HL-60/S4 treated with phorbol 12-myristate 13-acetate at 8.2 ng/mL for 4 days and 3 days (cell line): ENCODE results near the gene ZBP1.
"Not testable (repeated sequence)": the region's sequence is repeated elsewhere in the genome, so short reads cannot be mapped to it uniquely, and the experiment has no call there.

ENCODE experiments used
- in situ Hi-C: fragments of 300-500 bp; cut with MboI; formaldehyde crosslinking; loops from 2 replicates; pipeline ENCODE4 v1.15.0; 2022; ENCODE audit warnings: low sequenced_read_pairs

The ZBP1 gene

DNA sequence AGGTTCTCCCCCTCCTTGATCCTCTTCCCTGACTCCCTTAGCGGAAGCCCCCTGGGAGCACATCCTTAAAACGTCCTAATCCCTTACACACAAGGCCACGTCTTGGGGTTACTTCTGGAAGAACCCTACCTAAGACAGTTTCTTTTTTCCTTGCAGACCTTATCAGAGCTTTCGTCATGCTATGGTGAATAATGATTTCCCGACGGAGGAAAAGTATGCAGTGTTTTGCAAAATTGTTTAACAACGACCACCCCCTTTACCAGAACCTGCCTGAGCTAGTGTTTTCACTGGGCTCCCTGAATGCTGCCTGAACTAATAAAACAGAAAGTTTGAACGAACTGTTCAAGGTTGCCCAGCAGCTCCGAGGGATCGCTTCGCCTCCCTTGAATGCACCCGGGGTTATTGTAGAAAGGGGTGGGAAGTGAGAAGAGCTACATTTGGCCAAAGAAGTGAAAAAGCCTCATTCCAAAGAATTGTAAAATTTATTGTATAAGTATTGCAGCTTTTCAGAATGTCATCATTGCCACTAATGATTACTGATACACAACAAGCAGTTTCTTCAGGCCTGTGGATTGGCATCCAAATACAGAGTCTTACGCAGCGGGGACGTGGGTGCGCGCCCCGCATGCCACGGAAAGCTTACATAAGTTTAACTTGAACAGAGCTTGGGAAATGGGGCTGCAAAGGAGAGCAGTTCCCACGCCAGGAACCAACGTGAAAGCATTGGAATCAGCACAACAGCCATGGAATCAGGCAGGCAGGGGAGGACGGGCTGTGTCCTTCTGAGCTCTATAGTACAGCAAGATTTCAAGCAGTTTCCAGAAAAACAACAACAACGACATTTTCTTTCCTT is 27.9 kb upstream of the ZBP1 start:
- in situ Hi-C loops, result no loop called here

DNA sequence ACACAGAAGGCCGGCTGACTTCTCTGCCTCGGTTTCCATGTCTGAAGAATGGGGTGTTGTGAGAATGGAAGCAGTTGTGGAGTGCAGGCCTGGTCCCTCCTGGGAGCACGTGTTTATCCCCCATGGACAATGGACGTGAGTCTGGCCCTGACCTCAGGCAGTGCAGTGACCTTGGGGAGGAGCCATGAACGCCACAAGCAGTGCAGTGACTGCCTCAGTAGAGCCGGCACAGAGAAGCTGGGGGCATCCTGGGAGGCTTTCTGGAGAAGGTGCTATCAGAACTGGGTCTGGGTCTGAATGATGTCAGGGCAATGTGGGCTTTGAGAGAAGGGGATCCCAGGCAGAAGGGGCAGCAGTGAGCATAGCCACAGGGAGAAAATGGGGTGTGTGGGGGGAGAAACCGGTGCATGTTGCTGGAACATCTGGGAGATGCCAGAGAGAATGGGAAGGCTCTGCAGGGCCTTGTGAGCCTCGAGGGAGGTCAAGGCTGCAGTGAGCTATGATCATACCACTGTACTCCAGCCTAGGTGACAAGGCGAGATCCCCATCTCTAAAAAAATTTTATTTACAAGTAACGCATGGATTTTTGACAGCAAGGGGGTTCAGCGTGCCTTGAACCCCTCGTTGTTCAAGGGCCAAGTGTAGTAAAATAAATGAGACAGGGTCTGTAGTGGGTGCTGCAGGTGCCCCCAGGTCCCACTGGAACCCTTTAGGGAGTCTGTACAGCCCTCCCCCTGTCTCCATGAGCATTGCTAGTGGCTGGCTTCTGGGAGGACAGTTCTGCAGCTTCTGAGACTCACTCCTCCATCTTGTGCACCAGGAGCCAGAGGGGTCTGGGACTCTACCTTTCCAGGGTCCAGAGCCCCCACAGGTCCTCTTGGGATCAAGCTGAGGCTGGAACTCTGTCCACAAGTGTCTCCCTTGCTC is 27.0 kb upstream of the ZBP1 start:
- in situ Hi-C loops, result no loop called here

DNA sequence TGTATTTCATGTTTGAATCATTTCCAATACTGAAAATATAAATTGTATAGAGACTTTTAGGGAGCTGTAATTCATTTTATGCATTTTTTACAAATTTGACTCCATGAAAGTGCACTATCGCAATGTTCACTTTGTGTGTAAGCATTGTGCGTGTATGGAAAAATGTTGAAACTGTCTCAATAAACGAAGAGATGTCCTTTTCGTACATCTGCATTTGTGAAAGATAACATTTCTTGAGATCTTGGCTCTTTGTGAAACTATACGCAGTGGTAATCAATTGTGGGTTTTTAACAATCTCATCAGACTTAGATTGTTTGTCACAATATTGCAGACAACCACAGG is 18.6 kb upstream of the ZBP1 start:
- in situ Hi-C loops, result no loop called here

DNA sequence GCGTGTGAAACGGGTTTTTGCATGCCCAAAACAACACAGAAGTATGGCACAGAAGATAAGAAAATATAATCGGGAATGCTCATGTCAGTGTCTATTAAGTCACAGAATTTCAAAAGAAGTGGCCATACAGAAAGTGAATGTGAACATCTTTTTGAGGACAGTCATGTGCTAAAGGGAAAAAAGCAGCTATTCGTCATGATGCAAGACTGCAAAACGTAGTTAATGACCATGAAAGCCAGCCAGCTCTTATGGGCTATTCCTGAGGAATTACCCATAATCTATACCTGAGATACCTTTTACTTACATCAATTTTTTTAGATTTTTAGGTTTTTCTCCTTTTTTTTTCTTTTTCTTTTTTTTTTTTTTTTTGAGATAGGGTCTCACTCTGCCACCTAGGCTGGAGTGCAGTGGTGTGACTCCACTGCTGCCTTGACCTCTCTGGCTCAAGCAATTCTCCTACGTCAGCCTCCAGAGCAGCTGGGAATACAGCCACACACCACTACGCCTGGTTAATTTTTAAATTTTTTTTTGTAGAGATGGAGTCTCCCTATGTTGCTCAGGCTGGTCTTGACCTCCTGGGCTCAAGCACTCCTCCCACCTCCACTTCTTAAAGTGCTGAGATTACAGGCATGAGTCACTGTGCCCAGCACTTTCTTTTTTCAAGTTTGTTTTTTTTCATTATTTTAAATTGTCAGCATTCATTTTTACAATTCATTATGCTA is 18.1 kb upstream of the ZBP1 start:
- in situ Hi-C loops, result no loop called here

DNA sequence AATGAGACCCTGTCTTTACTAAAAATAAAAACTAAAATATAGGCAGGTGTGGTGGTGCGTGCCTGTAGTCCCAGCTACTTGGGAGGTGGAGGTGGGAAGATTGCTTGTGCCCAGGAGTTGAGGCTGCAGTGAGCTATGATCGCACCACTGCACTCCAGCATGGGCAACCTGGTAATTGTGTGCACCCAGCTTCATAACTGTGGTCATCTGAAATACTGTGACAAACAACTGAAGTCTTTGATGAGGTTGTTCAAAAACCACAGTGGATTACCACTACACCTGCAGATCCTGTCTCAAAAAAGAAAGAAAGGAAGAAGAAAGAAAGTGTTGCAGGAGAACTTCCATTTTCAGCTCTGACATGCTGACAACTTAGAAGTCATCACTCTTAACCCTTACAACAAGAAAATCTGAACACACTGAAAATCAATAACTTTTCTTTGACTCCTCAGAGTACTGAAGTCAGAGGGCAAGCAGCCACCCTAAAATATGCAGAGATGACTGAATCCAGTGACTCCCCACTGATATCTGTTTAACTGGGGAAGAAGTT is 13.8 kb upstream of the ZBP1 start:
- in situ Hi-C loops, result no loop called here

DNA sequence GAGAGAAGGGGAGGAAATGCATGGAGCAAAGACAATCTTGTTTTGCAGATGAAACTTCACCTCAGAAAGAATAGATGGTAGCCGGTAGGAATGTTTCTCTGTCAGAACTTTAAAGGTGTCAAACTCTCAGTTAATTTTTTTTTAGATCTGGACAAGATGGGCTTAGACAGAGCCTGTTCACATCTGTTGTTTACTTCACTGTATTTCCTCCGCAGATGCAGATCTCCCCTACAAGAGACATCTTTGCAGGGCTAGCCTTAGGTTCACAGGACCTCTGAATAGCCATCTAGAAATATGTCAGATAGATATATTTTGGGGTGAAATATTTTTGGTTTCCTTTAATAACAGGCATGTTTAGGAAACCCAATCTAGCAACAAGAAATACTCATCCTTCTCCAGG is 12.1 kb upstream of the ZBP1 start:
- in situ Hi-C loops, result no loop called here

DNA sequence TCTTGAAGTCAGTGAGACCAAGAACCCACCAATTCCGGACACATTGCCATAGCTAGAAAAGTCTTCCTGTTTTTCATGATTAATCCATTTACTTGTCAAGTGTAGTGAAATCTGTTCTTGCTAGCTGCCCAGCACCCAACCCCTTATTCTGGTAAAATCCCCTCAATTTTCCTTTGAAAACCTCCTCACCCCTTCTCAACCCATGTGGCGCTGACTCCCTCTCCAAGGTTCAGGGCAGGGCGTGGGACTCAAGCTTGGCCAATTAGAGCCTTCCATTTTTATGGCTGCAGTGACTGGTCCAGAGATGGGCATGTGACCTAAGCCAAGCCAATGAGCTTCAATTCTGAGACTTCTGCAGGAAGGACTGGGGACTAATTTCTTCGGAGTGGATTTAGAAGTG is 9.8 kb upstream of the ZBP1 start:
- in situ Hi-C loops, result no loop called here

DNA sequence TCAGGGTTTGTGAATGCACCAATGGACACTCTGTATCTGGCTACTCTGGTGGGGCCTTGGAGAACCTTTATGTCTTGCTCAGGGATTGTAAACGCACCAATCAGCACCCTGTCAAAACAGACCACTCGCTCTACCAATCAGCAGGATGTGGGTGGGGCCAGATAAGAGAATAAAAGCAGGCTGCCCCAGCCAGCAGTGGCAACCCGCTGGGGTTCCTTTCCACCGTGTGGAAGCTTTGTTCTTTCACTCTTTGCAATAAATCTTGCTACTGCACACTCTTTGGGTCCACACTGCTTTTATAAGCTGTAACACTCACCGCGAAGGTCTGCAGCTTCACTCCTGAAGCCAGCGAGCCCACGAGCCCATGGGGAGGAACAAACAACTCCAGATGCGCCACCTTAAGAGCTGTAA is 9.3 kb upstream of the ZBP1 start:
- in situ Hi-C loops, result not testable (repeated sequence)

DNA sequence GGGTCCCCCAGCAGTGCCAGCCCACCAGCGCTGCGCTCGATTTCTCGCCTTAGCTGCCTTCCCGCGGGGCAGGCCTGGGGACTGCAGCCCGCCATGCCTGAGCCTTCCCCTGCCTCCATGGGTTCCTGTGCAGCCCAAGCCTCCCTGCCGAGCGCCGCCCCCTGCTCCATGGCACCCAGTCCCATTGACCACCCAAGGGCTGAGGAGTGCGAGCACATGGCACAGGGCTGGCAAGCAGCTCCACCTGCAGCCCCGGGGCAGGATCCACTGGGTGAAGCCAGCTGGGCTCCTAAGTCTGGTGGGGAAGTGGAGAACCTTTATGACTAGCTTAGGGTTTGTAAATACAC is 8.7 kb upstream of the ZBP1 start:
- in situ Hi-C loops, result not testable (repeated sequence)

DNA sequence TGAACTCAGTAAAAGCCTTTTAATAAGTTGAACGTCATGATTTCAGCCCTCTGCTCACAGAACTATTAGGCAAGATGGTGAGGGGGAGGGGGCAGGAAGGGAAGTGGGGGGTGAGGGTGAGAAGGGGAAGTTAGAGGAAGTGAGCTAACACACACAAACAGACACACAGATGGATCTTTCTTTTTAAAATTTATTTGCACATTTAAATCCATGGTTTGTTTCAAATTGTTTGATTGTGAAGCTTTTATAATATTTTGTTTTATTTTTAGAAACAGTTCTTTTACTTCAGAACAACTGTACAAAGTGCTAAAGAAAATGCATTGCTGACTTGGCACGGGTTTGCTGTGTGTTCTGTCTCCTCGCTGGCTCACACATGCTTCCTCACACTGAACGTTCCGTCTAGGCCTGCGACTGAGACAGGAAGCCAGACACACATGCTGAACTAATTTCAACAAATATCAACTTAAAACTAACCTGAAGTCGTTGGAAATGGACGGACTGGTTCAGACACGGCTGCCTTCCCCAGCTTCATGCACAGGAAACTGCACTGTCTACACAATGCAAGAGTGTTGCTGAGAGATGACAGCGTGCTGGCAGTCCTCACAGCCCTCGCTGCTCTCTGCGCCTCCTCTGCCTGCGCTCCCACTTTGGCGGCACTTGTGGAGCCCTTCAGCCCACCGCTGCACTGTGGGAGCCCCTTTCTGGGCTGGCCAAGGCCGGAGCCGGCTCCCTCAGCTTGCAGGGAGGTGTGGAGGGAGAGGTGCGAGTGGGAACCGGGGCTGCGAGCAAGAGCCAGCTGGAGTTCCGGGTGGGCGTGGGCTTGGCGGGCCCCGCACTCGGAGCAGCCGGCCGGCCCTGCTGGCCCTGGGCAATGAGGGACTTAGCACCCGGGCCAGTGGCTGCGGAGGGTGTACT is 8.1 kb upstream of the ZBP1 start:
- in situ Hi-C loops, result no loop called here

DNA sequence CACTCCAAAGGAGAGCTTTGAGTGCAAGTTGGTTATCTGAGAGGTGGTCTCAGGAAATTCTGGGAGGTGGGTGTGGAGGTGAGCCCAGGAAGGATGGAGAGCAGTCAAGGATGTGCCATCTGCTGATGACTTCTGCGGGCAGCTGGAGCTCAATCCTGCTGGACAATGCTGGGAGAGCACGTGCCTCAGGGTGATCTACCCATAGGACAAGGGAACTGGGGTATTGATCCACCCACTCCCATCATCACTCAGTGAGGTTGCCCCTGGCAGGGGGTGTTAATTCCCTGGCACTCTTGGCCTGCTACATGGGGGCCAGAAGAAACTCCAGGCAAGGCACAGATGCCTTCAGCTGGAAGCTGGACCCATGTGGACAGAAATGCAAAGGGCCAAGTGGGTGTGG is 7.1 kb upstream of the ZBP1 start:
- in situ Hi-C loops, result no loop called here

DNA sequence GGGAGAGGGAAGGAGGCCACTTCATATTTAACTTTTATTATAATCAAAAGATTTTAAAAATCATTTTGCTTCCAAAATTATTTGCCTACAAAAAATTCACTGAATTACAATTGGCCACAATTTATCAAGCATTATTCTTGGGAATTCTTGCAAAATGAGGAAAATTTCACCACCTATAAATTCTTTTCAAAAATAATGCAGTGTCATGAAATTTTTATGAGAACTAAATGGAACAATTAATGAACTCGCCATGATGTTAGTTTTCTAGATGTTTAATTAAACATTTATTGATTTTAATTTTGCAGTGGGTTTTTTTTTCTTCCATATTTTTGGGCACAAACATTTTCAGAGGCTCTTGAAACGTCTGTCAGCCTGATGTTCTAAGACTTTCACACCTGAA is 5.8 kb upstream of the ZBP1 start:
- in situ Hi-C loops, result no loop called here

DNA sequence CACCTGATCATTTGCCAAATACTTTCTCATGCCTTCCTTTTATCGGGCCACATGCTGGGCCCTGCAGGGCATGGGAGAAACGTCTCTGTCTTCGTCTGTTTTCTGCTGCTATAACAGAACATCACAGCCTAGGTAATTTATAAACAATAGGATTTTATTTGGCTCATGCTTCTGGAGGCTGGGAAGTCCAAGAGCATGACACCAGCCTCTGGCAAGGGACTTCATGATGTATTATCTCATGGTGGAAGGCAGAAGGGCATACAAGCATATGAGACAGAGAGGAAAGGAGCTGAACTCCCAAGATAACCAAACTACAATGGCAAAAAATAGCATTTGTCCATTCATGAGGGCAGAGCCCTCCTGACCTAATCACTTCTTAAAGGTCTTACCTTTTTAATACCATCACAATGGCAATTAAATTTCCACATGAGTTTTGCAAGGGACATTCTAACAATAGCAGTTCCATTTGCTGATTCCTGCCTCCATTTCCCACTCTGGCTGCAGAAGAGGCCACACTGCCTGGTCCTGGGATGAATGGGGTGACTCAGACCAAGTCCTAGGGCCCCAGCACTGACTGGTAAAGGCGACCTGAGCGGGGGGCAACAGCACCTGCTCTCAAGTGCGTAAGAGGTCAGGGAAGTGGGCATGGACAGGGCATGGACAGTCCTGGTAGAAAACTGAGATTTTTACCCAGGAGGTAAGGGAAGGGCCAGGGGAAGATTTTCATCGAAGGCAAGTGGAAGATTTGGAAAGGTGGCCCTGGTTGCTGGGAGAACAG is 5.1 kb upstream of the ZBP1 start:
- in situ Hi-C loops, result no loop called here

DNA sequence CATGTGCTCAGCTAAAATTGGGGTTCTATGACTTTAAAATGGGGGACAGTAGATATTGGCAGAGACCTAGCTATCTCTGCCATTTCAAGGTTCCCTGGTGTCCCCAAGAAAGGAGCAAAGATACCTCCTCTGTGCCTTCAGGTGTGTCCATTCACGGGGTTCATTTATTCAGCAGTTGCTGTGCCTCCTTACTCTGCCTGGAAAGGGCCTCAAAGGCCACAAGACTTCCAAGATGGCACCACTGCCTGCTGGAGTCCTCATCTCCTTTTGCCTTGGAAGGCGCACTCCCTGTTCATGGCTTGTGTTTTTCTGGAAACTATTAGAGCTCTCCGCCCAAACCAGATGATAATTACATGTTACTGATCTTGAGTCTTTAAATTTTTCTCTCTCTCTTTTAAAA is 3.9 kb upstream of the ZBP1 start:
- in situ Hi-C loops, result no loop called here

DNA sequence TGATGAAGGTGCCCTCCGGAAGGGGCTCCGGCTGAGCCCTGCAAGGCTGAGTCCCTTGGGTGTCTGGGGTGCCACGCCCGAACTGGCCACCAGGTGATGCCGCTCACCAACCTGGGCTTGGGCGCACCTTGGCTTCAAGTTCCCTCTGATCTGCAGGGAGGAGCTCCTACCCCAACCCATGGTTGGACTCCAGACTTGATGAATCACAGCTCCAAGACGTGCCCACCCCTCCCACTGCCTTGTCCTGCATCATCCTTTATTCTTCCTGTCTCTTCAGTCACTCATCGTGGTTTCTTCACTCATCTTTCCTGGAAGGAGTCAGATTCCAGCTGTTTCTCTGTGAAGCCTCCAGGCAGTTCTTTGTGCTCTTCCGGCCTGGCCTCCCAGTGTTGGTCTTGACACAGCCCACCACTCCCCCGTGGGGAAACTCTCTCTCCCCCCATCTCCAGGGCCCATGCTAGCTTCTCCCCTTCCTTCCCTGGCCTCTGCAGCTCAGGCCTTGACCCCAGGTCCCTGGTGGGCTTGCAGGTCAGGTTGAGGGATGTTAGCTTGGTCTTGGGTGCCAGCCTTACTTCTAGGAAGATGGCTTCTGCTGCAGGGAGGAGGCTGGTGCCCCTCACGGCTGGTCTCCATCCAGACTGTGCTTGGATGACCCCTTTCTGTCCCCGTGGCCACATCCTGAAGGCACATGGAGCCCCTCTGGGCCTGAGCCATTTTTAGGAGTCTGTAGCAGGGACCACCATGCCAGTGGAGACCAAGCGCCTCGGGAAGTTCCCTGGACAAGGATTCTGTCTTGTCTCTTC is 2.6 kb upstream of the ZBP1 start:
- in situ Hi-C loops, result no loop called here

DNA sequence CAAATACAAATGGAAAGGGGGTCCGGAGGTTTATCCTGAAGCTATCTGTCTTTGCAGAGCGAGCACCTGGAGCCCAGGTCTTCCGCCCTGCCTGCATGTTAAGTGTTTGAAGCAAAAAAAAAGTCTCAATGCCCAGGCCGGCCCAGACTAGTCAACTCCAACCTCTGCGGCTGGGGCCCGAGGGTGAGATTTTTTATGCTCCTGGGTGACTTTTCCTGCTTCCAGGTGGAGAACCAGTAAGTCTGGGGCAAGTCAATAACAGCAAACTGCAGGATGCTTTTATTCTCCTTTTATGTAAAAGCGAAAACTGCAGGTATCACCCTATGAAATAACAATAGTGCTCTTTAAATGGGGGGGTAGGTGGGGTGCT is 2.0 kb upstream of the ZBP1 start:
- in situ Hi-C loops, result no loop called here

DNA sequence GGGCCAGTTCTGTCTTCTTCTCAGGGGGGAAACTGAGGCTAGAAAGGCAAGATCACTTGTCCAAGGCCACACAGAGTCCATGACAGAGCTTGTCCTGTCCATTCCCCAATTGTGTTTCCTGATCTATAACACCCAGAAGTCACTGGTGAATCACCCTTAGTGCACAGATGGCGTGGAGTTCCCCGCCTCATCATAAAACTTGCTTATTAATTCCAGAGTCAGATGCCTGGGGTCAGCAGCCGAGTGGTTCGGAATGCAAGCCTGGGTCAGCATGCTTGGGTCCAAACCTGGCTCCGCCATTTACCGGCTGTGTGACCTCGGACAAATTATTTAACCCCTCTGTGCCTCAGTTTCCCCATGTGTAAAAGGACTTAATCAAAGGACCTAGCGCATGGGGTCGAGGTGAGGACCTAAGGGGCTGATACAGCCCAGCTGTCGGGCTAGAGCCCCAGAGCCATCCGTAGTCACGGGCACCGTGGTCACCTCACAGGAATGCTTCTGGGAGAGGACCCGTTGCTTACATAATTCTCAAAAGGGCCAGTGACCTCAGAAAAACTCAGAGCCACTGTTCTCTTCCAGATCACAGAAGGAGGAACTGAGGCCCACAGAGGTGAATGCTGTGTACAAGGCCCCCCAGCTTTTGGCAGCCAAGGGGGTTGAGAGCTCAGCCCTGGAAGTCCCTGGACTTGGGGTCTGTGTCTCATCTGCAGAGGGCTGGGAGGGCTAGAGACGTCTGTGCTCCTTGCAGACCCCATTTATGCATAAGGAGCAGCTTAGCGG is 1.4 kb upstream of the ZBP1 start:
- in situ Hi-C loops, result no loop called here

DNA sequence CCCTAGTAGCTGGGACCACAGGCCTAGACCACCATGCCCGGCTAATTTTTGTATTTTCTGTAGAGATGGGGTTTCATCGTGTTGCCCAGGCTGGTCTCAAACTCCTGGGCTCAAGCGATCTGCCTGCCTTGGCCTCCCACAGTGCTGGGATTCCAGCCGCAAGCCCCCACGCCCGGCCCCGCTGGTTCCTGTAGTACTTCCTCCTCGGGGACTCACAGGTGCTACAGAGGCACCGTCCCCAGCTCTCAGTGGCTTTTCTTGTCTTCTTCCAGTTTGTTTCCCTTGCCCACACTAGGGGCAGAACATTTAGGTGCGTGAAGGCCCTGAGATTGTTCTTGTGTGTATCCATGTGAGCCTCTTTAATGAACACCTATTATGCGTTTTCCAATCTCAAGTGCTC is 773 bp upstream of the ZBP1 start:
- in situ Hi-C loops, result no loop called here
